CD4-positive, alpha-beta T cell (primary cell): ENCODE data around the gene HSP90AB1. TPM values are rescaled to one million over a fixed set of nuclear protein-coding genes. Genes with fewer than 3 reads are reported as not detected.

Source experiments
- ATAC-seq: fragments of 200-7000 bp; cut with Tn5 transposase; one replicate; pipeline ENCODE4 v1.10.0; 2022; ENCODE audit warnings: mild to moderate bottlenecking; ENCODE audit not compliant: poor library complexity
- CTCF ChIA-PET: fragments of 350-600 bp; sonication (Branson Sonifier 250); formaldehyde crosslinking; loops from one replicate; lab custom pipeline; 2021; ENCODE audit warnings: antibody characterized with exemption, inconsistent platforms; lab: Charles Lee
- POLR2A ChIA-PET: fragments of 350-600 bp; sonication (Branson Sonifier 250); formaldehyde crosslinking; loops from one replicate; lab custom pipeline; 2021; ENCODE audit warnings: antibody characterized with exemption, inconsistent platforms; lab: Charles Lee
- DNase-seq, 14 experiments: peaks; one replicate each; pipeline ENCODE4 v3.0.0-alpha.2; 2013 to 2020; ENCODE audit warnings: mixed read lengths in 2 of 14
- H3K27ac ChIP-seq, 2 donors: one replicate each; pipeline versions ENCODE4 v1.5.1 to v1.7.0; 2013; ENCODE audit warnings: low read length in 2 of 2, low read depth in 1 of 2, mild to moderate bottlenecking in 1 of 2
- H3K27me3 ChIP-seq, 2 experiments: 1 replicate in 1 of 2; 2 replicates in 1 of 2; pipeline versions ENCODE4 v1.6.1 to v1.7.0; 2013; ENCODE audit warnings: low read length in 2 of 2, control low read depth in 1 of 2, mild to moderate bottlenecking in 1 of 2, moderate library complexity in 1 of 2; ENCODE audit not compliant: insufficient read depth in 2 of 2, control insufficient read depth in 1 of 2
- H3K36me3 ChIP-seq: one replicate; pipeline ENCODE4 v1.6.1; 2013; ENCODE audit warnings: low read length, control low read depth; ENCODE audit not compliant: insufficient read depth
- H3K4me1 ChIP-seq: one replicate; pipeline ENCODE4 v1.6.1; 2013; ENCODE audit warnings: low read length, control low read depth; ENCODE audit not compliant: insufficient read depth
- H3K4me3 ChIP-seq: one replicate; pipeline ENCODE4 v1.5.1; 2013; ENCODE audit warnings: mild to moderate bottlenecking, low read length, moderate library complexity
- H3K9me3 ChIP-seq, 2 experiments: 1 replicate in 1 of 2; 2 replicates in 1 of 2; pipeline versions ENCODE4 v1.6.1 to v1.7.0; 2013; ENCODE audit warnings: low read length in 2 of 2, mild to moderate bottlenecking in 2 of 2, control low read depth in 1 of 2, moderate library complexity in 1 of 2; ENCODE audit not compliant: control insufficient read depth in 1 of 2, insufficient read depth in 1 of 2
- H3K27ac Mint-ChIP-seq: one replicate; pipeline ENCODE4 v1.8.0; 2020; ENCODE audit warnings: mixed read lengths
- H3K27me3 Mint-ChIP-seq: one replicate; pipeline ENCODE4 v1.8.0; 2021; ENCODE audit warnings: mixed read lengths
- H3K36me3 Mint-ChIP-seq: one replicate; pipeline ENCODE4 v1.8.0; 2021; ENCODE audit warnings: low read depth, mixed read lengths
- H3K4me1 Mint-ChIP-seq: one replicate; pipeline ENCODE4 v1.8.0; 2021; ENCODE audit warnings: low read depth, mixed read lengths
- H3K4me3 Mint-ChIP-seq: one replicate; pipeline ENCODE4 v1.8.0; 2020; ENCODE audit warnings: mild to moderate bottlenecking, mixed read lengths
- H3K9me3 Mint-ChIP-seq: one replicate; pipeline ENCODE4 v1.8.0; 2020; ENCODE audit warnings: mixed read lengths
- CTCF ChIP-seq: fragments of 200-600 bp; IDR thresholded peaks from one replicate; pipeline ENCODE4 v1.8.0; 2022; ENCODE audit warnings: antibody characterized with exemption, mild to moderate bottlenecking
- intact Hi-C, 2 experiments: fragments of 100-400 bp; cut with DNase I in 1 of 2; cut with micrococcal nuclease in 1 of 2; formaldehyde crosslinking; loops; one replicate each; pipeline versions ENCODE4 v1.15.1 to v1.9.0; 2023 to 2025; cut with DNase I, micrococcal nuclease
- total RNA-seq, 174 experiments: library from RNA in 2 of 174; stranded (reverse) in 2 of 174; gene quantifications; one replicate each; pipeline ENCODE4 v1.2.3 and lab custom pipeline; 2021 to 2026

The HSP90AB1 gene
- total RNA-seq, 2 experiments from 2014 or later, result 401 to 405 TPM

- ATAC-seq (no peak), DNase-seq (peak in 1 of 14 experiments; percentile 16)
- peak overlapping the region; percentile 60 for H3K27ac Mint-ChIP-seq
- peaks cover 81% of the 10 kb centered on the region for H3K36me3 Mint-ChIP-seq
- no peak for TF ChIP-seq CTCF
- H3K4me1 ChIP-seq, result peaks cover 45% of the 10 kb centered on the region
- H3K9me3 Mint-ChIP-seq, result no peaks in the 10 kb centered on the region
- CTCF ChIA-PET, result interaction anchor here (0.9 to 2.6 kb wide), 3 partner anchors 16 to 59 kb away, joined by 3 to 9 read pairs (median 4); partner anchors contain the start of genes AARS2 and TMEM151B
- H3K36me3 ChIP-seq, result peaks cover 75% of the 10 kb centered on the region
- H3K4me1 Mint-ChIP-seq, result peaks cover 68% of the 10 kb centered on the region
- peak overlapping the region; percentile 82 for H3K4me3 Mint-ChIP-seq
- POLR2A ChIA-PET, result interaction anchor here (0.9 to 4.0 kb wide), 6 partner anchors 8 to 69 kb away, joined by 3 to 135 read pairs (median 6); partner anchors contain the start of gene HSP90AB1
- no peak overlapping the region for H3K27ac ChIP-seq
- no peaks in the 10 kb centered on the region for H3K9me3 ChIP-seq
- intact Hi-C loops, result loop anchor here (5.0 kb wide), 3 partner anchors 32 to 127 kb away; partner anchors contain the start of genes SLC29A1 (in 2 of the 2), MRPL14 (in 1 of the 2) and TMEM63B (in 1 of the 2)
- H3K4me3 ChIP-seq, result no peak overlapping the region
- H3K27me3 Mint-ChIP-seq, result no peaks in the 10 kb centered on the region
- H3K27me3 ChIP-seq, result no peaks in the 10 kb centered on the region
Observed at GRCh38 chr6:44254191-44255104, 7.5 kb downstream of the HSP90AB1 start.

- Mint-ChIP-seq H3K36me3 (peaks cover 74% of the 10 kb centered on the region), H3K9me3 (no peaks in the 10 kb centered on the region), H3K27ac (peak overlapping the region; percentile 60), H3K4me1 (peaks cover 60% of the 10 kb centered on the region), H3K27me3 (no peaks in the 10 kb centered on the region), H3K4me3 (peak overlapping the region; percentile 82)
- H3K36me3 ChIP-seq, result peaks cover 75% of the 10 kb centered on the region
- ATAC-seq (no peak), DNase-seq (peak in 1 of 14 experiments; percentile 14)
- H3K27me3 ChIP-seq, result no peaks in the 10 kb centered on the region
- POLR2A ChIA-PET, result interaction anchor here (1.6 to 4.0 kb wide), 4 partner anchors 7 to 13 kb away, joined by 4 to 135 read pairs (median 8); partner anchors contain the start of gene HSP90AB1
- no peak overlapping the region for H3K4me3 ChIP-seq
- H3K9me3 ChIP-seq, result no peaks in the 10 kb centered on the region
- intact Hi-C loops, result loop anchor here (5.0 kb wide), 3 partner anchors 33 to 128 kb away; partner anchors contain the start of genes SLC29A1 (in 2 of the 2), MRPL14 (in 1 of the 2) and TMEM63B (in 1 of the 2)
- TF ChIP-seq CTCF, result no peak
- CTCF ChIA-PET, result interaction anchor here (1.0 to 2.6 kb wide), 3 partner anchors 8 to 58 kb away, joined by 5 to 12 read pairs (median 9); partner anchors contain the start of genes AARS2 and HSP90AB1
- H3K4me1 ChIP-seq, result peaks cover 40% of the 10 kb centered on the region
- peak overlapping the region in 1 of 2 donors; percentile 45 for H3K27ac ChIP-seq
Observed at GRCh38 chr6:44255105-44255808, 8.4 kb downstream of the HSP90AB1 start.
